DMS 273 treated with DMSO at 0.1 percent for 48 hours (cell line): ENCODE data around the gene PPP1R16B.

Source experiments
- DNase-seq: peaks from one replicate; lab custom pipeline; 2025; lab: John Stamatoyannopoulos, UW

The PPP1R16B gene

DNA sequence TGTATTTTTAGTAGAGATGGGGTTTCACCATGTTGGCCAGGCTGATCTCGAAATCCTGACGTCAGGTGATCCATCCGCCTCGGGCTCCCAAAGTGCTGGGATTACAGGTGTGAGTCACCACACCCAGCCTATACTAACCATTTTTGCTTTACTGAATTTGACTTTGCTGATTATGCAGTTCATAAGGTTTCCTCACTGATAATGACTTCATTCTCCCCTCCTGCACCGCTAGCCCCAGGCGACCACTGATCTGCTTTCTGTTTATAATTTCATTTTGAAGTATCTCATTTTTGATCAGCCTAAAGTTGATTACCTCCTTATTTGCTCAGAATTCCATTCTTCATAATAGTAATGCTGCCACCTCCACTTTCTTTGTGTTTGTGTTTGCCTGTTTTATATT is 72.0 kb downstream of the PPP1R16B start:
- DNase-seq: no peak

DNA sequence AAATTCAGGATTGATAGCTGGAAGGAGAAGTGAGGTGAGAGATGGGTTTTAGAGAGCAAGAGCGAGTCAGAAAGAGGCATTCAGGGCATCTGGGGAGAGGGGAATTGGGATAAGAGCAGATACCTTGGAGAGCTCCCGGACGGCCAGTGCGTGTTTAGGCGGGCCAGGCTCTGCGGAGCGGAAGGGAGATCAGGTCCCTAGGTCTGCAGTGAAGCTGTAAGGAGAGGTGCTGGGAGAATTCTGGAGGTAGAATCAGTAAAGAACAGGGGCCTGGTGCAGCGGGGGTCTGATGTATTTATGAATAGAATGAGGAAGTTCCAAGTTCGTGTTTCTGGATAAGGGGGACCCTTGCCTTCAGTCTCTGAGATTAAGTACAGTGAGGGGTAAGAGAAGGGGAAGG is 73.4 kb downstream of the PPP1R16B start:
- DNase-seq: no peak

DNA sequence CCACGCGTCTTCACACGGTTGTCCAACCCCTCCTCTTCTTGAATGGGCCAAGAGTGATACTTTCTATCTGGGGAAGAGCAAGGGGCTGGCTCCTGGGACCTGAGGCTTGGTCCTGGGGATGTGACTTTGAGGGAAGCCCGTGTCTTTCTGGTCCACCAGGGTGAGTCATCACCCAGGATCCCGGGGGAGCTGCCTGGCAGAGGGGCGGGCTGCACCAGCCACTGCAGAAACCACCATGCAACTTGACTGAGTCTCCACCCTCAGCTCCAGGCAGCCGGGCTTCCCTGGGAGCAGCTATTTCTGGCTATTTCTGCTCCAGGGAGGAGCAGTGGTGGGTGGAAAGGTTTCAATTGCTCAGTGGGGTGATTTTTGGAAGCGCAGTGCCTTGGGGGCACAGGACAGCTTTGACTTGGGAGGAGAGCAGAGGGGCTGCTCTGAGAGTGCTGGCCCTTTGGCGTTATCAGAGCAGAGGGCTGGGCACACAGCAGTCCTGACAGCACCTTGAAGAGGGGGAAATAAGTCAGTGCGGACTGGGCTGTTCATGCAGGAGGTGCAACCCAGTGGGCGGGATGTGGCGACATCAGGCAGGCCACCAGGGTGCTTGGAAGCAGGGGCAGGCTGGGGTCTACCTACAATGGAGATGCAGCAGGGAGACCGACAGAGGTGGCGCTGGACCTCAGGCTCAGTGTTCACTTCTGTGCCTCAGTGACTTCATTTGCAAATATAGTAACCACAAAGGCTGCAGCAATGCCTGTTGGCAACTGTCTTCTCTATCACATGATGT is 75.6 kb downstream of the PPP1R16B start:
- no peak for DNase-seq

DNA sequence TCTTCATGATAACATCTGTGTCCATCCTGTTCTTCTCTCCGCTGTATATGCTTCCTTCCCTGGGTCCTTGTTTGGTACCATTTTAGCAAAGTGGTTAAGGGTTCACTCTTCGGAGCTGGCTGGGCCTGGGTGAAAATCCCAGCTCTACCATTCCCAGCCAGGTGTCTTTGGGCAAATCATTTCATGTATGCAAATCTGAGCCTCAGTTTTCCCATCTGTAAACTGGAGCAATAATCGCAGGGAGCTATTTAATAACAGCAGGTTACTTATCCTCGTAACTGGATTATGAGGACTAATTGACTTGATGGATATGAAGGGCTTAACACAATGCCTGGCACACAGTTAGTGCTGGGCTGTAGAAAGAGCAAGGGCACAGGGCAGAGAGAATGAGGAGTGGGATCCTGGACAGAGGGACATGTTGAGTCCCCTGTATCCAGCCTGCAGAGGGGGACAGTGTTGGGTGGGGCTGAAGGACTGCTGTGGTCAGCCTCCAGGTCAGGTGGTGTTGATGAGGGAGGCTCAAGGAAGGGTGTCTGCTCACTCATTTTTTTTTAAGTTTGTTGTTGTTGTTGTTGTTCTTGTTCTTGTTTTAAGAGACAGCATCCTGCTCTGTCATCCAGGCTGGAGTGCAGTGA is 76.4 kb downstream of the PPP1R16B start:
- no peak for DNase-seq

DNA sequence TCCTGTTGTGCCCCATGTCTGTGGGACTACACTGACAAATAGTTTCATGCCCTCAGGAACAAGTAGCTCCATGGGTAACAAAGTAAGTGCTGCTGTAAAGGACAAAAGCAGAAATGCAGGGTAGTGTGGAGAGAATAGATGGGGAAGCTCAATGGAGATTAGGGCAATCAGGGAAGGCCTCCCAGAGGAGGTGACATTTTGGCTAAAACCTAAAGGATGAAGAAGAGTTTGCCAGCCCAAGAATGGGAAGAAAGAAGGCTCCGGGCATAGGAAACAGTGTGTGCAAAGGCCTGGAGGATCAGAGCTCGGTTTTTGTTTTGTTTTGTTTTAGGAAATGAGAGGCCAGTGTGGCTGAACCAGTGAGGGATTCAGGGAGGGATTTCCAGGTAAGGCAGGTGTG is 77.1 kb downstream of the PPP1R16B start:
- no peak for DNase-seq

DNA sequence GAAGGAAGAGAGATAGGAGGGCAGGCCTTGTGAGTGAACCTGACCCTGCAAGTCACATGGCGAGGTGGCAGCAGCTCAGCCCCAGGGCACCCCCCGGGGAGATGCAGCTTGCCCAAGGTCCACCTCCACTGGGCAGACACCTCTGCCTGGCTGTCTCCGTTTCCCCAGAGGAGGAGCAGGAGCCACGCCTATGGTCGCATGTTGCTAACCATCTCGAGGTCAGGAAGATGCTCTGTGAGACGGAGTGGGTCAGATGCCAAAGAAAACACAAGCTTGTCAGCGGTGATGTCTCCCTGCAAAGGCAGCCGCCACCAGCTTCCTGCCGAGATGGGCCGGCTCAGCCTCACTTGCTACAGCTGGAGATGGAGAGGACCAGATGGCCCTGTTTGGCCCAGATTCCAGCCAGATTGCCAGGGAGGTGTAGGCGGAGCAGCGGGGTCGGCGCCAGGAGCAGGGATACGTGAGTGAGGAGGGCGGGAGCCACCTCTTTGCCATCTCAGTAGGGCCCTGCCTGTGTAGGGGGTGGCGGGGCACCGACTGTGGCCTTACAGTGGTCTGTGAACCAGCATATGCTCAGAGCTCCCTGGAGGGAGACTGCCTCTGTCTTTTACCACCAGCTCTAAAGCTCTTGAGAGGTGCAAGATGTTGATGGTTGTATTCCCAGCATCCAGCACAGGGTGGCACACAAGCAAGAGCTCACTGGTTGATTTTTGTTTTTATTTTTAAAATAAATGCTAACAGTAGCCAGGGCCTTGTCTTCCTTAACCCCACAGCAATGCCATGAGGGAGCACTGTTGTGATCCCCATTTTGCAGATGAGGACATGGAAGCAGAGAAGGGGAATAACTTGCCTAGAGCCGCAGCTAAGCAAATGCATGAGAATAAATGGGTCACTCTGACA is 77.8 kb downstream of the PPP1R16B start:
- DNase-seq: peak; percentile 99

DNA sequence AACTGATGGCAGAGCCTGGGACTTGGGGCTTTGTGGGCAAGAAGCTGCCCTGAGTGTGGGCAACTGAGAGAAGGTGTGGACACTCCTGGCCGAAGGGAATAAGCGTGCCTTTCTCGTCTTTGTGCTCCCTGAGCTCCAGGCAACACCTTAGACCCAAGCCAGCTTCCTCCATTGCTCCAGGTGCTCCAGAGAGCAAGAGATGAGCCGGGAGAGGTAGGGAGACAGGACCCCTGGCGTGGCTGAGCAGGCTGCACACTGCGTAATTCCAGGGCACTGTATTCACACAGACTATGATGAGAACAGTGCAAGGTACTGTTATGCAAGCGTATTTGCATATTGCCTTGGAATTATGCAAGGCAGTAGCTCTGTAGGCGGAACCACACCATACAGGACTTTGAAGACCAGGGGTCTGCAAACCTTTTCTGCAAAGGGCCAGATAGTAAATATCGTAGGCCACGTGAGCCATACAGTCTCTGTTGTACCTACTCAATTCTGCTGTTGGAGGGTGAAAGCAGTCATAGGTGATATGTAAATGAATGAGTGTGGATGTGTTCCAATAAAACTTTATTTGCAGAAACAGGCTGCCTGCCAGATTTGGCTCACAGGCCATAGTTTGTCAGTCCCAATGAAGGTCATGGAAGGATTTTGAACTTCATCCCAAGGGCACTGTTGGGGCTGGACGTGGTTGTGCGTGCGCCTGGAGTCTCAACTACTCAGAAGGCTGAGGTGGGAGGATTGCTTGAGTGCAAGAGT is 78.7 kb downstream of the PPP1R16B start:
- no peak for DNase-seq

DNA sequence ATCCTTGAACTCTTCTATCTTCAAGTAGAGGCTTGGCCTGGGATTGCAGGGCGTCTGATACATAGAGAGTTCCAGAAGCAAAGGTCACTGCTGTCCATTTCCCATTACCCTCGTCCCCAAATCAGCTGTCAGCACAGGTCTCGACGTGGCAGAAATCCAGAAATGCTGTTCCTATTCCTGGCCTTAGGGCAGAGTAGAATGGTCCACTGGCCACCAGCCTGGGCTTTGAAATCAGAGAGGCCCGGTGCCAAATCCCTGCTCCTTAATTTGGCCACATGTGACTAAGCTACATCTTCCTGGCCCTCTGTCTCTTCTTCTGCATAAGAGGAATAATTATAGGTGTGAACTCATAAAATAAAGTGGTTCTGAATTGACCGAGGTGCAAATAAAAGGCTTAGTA is 79.9 kb downstream of the PPP1R16B start:
- no peak for DNase-seq

DNA sequence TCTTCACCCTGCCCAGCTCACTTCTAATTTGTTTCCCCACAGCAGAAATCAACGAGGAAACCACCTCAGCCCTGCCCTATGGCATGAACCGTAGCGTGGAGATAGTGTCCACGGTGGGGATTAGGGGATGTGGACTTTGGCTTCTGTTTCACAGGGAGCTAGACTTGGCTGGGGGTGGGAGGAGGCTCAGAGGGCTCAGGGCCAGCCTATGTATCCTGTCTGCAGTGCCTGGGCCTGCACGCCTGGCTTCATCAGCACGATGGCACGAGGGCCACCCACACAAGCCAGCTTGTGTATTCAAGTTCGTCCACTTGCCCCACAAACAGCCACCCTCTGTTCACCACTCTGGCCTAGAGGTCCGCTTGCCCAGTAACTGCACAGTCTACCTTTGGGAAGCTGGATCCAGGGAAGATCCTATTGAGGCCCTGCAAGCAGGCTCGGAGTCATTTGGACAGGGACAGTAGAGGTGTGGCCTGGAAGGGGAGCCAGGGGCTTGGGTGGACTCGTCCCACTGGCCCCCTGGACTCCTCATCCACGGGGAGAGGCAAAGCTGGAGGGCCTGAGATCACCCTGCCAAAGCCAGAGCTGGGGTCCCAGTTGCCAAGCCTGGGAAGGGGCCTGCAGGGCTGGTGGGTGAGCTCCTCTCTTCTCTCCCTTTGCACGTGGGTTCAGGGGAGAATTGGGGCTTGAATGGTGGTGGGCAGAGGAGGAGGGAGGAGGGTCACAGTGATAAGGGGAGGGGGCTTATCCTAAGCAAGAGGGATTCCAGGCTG is 82.7 kb downstream of the PPP1R16B start:
- DNase-seq: no peak

DNA sequence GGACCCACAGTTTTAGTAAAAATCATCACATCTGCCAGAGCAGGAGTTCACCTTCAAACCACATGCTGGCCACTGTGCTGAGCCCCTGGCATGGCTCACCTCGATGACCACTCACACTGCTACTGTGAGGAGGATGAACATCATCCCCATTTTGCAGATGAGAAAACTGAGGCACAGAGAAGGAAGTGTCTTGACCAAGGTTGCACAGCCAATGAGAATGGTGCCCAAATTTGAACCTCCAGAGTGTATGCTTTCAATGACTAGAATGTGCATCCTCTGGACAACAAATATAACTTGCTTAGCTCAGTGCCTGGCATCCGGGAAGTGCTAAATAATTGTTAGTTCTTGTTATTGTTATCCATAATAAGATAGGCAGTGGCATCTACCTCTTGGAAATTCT is 83.6 kb downstream of the PPP1R16B start:
- no peak for DNase-seq

DNA sequence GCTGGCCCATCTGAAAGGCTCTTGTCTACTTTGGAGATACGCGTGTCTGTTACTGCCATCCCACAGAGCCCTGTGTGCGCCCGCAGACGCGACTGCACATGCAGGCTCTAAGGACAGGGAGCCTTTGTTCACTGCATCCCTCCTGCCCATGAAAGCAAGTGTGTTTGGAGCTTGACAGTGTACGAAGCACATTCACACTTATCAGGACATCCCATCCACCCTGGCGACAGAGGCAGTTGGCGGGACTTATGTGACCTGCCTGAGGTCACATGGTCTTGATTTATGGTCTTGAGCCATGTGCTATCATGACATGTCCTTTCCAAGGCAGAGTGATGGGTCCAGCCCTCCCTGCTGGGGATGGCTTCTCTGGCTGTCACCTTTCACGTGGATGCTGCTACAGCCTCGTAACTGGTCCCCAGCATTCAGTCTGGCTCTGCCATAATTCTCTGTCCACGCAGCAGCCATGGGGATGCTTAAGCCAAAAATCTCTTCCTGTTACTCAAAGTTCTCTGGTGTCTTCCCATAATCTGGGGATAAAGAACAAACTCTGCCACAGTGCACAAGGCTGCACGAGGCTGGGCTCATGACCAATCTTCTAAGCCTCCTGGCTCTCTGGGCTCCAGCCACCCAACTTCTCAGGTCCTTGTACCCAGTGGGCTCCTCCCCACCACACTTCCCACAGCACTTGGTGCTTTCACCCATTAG is 84.4 kb downstream of the PPP1R16B start:
- DNase-seq: no peak

DNA sequence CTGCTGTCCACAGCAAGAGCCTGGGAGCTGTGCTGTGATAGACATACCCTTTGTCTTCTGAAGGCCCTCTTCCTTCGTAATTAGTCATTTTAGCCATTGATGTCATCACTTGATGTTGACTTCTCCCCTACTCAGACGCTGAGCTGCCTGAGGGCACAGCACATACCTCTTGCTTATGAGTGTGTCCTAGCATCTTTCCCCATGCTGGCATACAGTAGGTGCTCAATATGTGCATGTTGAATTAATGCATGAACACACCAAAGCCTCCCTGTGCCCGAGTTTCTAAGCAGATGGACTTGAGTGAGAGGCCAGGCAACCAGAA is 85.0 kb downstream of the PPP1R16B start:
- DNase-seq: no peak

DNA sequence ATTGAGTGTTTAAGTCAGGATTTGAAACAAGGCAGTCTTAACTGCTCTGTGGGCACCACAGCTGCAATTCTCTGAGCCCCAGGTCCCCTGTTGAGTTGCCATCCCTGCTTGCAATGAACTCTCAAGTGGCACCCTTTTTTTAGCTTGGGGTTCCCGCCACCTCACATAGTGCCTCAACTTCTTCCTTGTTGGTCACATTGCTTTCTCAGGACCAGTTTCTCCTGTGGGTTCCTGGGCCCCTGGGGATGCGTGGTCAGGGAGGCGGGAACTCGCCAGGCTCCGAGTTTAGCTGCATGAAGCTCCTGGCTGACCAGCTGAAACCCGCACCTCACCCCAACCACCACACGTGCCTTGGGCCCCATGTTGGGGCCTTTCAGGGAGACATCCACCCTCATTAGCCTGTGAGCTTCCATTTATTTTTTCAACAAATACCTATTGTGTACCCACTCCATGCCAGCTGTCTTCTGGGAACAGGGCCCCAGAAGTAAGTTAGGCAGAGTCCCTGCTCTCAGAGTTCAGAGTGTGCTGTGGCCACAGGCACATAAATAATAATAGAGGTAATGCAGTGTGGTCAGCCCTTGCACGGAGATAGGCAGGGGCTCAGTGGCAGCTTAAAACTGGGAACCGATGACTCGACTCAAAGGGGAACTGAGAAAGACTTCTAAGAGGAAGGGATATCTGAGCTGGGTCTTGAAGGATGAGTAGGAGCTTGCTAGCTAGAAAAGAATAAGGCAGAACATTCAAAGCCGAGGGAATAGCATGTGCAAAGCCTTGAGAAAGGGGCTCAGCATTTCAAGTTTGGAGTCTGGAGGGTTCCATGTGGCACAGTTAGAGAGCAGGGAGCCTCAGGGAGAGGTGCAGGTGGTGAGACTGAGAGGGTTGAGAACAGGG is 86.8 kb downstream of the PPP1R16B start:
- no peak for DNase-seq

DNA sequence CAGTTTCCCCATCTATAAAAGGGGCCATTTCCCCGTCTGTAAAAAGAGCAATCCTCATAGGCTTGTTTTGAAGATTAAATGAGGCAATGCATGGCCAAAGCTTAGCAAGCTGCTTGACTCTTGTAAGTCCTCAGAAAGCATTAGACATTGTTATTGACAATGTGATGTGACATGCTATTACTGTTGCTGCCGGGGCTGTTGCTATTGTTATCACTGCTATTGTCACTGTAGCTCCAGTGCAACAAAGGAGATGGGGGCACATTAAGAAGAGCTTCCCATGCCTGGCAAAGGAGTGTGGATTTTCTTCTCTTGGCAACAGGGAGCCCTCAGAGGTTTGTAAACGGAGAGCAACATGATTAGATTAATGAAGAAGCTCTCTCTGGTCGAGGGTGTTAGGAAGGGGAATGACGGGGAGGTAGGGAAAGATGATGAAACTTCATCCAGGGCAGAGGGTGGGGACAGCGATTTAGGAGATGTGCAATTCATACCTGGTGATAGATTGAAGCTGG is 87.6 kb downstream of the PPP1R16B start:
- DNase-seq: no peak

DNA sequence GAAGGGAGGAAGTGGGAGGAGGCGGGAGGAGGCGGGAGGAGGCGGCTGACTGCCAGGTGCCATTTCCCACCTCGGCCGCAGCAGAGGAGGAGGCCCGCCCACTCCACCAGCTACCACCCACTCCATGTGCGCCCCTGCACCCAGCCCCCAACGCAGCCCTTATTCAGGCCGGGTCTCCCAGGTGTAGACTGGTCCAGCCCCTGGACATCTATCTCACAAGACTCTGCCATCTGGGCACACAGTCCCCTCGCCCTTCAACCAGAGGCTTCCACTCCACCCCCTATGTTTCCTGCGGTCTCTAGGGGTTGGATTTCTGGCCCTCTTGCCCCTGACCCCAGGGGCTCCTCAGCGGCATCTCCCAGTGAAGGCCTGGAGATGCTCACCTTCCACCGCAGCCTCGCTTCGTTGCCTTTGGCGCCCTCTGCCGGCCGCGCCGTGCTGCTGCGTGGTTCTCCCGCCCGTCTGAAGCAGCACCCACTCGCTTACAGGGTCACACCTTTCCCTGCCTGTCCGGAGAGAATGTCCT is 88.1 kb downstream of the PPP1R16B start:
- no peak for DNase-seq

DNA sequence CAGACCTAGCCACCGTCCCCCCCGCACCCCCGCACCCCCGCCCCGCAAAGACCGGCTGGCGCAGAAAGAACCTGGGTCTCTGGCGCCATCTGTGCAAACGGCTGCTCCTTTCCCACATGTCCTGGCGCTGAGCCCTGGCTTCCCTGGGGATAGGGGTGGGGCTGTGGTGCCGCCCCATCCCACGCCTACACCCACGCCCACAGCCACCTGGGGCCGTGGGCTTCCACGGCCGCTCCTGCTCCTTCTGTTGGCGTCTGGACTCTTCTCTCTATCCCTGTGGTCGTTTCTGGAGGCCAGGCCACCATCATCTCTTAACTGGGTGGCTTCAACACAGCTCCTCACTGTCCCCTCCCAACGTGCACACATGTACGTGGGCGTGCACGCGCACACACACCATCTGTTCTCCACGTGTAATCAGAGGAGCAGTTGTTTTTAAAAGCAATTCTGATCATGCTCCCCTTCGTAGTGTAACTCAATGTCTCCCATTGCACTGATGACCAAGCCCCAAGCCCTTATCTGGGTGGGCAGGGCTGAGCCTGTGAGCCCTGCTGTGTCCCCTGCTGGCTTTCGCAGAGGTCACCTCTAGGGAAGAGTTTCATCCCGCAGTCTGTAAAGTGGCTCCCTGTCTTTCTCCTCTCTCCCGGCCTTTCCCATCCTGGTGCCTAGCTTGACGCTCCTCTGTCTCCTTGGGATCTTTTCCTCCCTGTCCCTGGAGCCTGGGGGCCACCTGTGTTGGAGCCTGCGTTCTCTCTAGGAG is 88.8 kb downstream of the PPP1R16B start:
- DNase-seq: peak; percentile 88

DNA sequence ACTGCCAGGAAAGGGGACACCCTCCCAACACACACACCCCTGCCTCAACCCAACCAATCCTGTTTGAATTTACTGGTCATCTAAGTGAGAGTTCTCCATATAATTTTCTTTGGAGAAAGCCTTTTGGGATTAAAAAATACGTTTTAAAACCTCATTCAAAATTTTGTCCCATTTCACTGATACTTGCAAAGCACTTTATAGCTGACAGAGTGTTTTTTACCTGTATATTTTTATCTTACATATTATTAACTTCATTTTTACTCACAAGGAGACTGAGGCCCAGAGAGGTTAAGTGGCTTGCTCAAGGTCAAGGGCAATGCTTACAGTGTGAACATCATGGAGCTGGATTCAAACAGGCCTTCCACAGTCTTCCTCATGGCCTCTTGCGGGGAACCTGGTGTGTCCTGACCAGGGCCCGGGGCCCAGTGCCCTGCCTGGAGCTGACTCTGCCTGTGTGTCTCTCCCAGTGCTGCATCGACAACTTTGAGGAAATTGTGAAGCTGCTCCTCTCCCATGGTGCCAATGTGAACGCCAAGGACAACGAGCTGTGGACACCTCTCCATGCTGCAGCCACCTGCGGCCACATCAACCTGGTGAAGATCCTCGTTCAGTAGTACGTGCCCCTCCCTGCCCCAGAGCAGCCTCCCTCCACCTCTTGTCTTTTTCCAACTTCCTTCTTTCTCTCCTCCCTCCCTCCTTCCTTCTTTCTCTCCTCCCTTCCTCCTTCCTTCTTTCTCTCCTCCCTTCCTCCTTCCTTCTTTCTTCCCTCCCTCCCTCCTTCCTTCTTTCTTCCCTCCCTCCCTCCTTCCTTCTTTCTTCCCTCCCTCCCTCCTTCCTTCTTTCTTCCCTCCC is 89.8 kb downstream of the PPP1R16B start:
- DNase-seq: no peak
